GM21717 (cell line): Measurements from ENCODE around the gene PPIE.
"Not testable (repeated sequence)": the region's sequence is repeated elsewhere in the genome, so short reads cannot be mapped to it uniquely, and the experiment has no call there.

Experiments
- ATAC-seq: cut with Tn5 transposase; IDR thresholded peaks from one replicate; pipeline ENCODE4 v1.9.1; 2021; ENCODE audit warnings: mild to moderate bottlenecking, moderate library complexity; ENCODE audit not compliant: unreplicated experiment

The PPIE gene

DNA sequence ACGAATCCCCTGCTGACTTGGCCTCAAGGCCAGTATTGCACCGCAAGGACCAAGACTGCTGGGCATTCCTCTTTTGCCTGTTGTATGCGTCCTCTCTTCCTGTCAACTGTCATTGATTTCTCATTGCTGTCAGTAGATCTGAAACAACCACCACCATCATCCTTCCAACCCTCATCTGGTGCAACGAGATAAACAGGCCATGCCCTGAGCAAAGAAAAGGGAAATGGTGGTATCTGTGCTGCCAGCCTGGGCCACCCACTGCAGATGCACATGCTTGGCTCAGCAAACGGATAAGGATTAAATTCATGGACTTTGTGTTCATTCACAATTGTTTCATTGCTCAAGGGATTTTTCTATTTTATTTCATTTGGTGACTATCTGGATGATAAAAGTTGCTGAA lies 18.8 kb downstream of the PPIE start:
- no peak for ATAC-seq

DNA sequence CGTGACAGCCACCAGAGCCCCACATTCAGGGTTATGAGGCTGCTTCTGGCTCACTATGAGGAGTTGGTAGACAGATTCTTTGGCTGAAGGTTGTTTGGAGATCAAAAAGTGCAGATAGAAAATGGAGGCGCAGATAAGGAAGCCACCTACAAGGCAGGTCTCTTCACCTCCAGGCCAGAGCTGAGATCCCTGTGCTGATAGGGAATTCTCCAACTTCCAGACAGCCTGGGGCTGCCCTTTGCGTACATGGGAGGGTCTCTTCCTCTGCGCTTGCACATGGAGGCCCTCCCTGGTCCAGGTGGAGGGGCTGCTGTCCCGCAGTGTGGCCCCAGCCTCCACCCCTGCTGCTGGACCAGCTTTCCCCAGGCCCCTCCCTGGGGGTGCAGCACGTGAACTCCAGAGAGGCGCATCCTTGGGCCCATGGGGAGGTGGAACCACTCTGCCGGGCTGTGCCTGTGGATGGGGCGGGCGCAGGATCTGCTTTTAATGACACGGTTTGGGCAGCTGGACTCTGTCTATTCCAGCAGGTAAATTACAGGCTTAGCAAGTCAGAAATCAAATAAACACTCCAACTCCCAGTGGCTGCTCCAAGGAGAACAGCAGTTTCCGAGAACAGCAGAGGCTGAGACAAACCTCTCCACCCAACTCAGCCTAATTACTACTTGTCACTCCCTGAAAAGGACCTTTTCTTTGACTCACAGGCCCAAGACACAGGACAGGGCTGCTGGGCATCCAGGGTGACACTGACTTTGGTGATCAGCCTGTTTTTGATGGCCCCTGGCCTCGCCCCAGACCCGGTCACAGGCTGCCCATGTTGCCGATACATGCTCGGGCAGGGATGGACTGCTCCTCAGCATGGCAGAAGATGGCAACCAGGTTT lies 20.1 kb downstream of the PPIE start:
- no peak for ATAC-seq

DNA sequence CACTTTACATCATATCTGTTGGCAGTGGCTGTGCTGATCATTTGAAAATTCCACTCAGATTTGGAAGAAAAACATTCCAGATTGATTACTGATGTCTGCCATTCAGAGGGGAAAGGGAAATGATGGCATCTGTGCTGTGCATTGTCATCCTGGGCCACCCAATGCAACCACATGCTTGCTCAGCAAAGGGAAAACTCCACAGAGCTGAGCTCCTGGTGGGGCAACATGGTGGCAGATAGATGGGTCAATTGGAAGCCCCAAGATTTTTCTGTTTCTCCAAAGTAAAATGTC lies 20.7 kb downstream of the PPIE start:
- no peak for ATAC-seq

DNA sequence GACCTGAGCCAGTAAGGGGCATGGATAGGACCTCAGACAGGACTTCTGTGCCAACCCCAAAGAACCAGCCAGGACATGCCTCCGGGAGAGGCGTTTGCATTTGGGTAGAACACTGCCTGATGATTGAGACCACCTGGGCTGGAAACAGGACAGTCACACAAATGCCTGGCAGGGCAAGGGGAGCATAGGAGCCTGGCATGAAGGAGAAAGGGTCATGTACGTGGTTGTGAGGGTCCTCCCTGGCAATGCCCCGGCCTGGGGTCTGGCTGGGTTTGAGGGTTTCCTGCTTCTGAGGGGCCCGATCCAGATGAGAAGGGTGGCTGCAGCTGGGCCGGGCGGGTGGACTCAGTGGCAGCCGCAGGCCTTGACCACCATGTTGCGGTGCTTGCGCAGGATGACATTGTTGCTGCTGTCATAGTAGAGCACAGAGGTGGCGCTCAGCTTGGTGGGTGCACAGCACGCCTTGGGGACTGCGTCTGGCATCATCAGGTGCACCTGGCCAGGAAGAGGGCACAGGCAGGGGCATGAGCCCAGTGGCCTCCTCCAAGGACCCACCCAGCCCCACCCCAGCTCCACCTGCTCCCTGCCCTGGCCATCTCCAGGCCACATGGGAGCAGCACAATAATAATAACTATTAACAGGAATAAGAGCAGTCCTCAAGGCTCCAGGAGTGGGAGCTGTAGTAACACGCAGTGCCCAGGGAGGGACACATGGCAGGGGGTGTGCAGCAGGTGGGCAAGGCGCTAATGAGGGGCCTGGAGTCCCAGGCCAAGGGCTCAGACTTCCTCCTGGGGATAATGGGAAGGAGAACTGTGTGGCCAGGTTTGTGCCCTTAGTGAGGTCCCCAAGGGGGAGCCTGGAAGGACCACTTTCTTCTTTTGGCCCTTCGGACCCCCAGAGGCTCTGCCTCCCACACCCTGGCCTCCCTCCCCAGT lies 21.7 kb downstream of the PPIE start:
- no peak for ATAC-seq

DNA sequence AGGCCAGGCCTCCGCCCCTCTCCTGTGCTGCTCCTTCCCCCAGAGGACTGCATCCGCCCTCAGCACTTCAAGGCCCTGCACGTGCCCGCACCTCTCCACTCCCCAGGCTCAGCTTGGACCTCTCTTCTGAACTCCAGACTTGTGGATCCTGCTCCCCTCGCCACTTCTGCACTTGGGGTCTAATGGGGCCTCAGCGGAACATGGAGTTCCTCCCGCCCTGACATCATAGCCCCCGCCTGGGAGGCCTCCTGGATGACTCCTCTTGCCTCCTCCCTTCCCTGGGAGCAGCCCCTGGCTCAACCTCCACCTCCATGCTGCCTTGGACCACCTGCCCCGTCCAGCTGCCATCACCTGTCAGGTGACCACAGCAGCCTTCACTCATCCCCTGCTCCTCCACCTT lies 22.3 kb downstream of the PPIE start:
- no peak for ATAC-seq

DNA sequence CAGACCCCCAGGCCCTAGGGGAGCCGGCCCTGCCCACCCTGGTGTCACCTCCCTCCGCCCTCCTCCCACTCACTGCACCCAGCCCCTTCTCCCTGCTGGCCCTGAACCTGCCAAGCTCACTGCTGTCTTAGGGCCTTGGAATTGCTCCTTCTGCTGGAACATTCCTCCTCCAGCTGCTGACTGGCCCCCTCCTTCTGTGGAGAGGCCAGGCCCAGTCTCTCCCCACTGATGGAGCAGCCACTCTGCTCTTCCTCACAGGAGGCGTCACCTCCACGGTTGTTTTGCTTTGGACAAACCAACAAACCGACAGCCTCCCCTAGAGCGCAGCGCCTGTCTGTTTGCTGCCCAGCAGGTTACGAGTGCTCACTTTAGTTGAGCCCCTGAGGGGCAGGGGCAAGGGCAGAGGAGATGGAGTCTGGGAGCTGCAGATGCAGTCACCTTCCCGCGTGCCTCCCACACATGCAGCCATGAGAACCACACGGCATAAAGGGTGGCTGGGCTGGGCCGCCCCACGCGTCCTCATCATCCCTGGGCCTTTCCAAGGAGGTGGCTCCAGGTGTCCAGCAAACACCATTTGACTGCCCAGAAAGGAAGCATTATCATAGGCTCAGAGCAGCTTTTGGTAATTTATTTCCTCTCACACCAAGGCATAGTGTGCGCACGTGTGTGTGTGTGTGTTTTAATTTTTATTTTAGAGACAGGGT lies 23.0 kb downstream of the PPIE start:
- no peak for ATAC-seq

GRCh38 chr1:39762550-39763540 lies 24.2 kb downstream of the PPIE start:
- ATAC-seq = no peak

DNA sequence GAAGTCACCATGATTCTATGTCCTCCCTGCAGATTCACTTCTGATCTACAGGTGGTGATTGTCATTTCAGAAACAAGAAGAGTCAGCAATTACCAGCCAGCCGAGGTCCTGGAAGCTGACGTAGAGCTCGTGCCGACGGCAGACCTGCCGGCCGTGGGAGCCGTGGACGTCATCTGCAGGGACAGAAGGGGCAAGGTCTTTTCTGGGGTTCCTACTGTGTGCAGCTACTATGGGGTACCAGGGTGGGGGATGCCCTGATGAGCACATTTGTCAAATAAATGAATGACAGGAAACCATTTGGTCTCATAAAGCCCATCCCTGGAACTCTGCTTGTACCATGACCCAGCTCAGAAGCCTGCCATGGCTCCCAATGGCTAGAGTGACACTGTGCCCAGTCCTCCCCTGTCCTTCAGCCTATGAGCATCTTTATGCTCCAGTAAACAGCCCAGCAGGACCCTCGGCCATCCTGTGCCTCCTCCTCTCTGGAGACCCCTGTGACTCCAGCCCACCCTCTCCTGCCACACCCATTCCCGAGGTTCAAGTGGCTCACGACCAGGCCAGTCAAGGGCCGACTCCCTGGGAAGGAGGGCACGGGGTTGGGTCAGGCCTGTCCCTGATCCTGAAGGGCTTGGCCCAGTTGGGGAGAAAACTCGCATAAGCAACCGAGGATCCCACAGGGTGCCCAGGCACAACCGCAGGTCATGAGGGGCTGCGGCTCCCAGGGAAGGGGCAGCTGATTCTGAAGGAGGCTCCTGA lies 25.1 kb downstream of the PPIE start:
- not testable (repeated sequence) for ATAC-seq

DNA sequence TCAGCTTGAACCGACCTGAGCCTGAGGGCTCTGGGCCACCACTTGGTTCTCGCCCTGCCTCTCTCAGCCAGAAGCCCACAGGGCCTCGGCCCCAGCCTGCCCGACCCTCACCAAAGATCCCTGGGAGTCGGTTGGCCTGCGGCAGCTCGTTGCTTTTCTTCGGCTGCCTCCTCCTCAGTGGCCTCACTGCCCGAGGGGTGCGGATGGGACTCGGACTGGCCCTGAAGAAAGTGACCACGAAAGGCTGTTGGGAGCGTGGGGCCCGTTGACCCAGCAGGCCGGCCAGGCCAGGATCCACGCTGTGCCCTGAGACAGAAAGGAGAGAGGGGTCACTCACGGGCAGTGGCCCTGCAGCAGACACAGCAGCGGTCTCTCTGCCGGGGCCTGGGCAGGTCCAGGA lies 25.8 kb downstream of the PPIE start:
- ATAC-seq = not testable (repeated sequence)

DNA sequence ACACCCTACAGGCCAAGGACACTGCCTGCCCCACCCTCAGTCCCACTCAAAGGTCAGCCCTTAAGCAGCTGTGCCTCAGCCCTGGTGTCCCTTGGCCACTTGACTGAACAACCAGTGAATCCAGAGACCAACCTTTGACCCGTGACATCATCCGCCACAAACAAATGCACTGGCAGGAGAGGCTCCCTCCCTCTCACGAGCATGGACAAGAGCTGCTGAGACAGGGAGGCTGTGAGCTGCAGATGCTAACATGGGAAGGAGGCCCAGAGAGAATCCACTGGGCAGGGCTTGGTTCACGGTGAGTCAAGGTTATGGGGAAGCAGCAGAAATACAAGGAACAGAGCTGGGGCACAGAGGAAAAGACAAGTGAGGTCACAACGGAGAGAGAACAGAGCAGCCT lies 27.8 kb downstream of the PPIE start:
- ATAC-seq = not testable (repeated sequence)

DNA sequence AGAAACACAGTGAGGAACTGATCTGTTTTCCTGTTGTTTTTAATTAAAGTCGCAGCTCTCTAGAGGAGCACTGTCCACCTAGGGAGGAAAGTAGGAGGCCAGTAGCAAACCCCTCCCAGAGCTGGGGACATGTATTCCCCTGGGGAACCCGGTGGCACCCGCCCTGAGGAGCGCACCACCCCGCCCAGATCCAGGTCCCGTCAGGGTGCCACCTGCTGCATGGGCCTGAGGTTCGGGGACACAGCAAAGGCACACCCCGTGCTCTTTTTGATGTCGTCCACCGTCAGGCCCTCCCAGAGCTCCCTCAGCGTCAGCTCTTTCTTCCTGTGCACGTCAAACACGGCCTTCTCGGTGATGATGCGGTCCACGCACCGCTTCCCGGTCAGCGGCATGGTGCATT lies 30.8 kb downstream of the PPIE start:
- ATAC-seq = not testable (repeated sequence)

- ATAC-seq = not testable (repeated sequence)
Observed at GRCh38 chr1:39770100-39771021, 31.7 kb downstream of the PPIE start.

- not testable (repeated sequence) for ATAC-seq
Observed at GRCh38 chr1:39771022-39771532, 32.4 kb downstream of the PPIE start, which contains the start of gene OXCT2. Gene OXCT2 (minus strand): TSS chr1:39771348. CDS start chr1:39771255, 93 bp downstream.

DNA sequence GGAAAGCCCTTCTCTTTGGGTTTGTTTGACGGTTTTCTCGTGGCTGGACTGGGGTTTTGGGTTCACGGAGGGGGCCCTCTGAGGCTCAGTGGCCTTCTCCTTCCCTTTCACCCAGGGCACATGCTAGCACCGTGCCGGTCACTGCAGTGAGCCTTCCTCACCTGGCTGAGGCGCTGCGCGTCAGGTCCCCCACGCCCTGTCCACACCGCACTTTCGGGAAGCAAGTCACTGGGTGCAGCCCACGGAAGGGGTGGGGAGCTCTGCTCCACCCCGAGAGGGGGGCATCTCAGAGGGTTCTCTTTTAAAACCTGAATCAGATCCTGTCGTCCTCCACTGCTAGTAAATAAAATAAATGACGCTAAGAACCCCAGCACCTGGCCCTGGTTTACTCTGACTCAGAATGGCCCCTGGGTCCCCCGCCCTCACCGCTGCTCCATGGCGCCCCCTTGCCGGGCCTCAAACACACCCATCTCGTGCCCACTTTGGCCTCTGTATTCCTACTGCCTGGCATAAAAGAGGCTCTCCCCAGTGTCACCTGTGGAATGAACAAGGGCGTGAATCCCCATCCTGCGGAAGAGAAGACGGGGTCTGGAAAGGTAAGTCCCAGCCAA lies 34.8 kb downstream of the PPIE start:
- ATAC-seq = not testable (repeated sequence)

DNA sequence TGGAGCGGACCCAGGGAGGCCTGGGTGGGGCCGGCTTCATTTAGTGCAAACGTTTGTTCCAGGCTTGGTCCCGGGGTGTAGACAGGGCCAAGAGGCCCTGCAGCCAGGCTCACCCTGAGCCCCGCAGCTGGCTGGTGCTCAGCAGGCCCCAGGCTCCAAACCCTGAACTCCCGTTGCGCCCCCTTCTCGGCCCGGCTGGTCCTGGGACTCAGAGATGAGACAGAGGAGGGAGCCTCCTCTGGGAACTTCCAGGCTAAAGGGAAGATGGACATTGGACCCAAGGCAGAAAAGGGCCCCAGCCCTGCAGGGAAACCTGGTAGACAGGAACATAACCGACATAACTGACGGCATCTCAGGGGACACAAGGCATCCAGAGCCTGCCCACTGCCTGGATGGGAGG lies 36.5 kb downstream of the PPIE start:
- not testable (repeated sequence) for ATAC-seq

GRCh38 chr1:39775676-39776399 lies 37.2 kb downstream of the PPIE start:
- ATAC-seq = not testable (repeated sequence)

GRCh38 chr1:39776400-39776713 lies 37.7 kb downstream of the PPIE start:
- no peak for ATAC-seq
